Neuronal stem cell (in vitro differentiated cells): ENCODE data around the gene ITFG1.

Experiments used
- DNase-seq: peaks from one replicate; pipeline ENCODE4 v3.0.0-alpha.2; 2013; ENCODE audit warnings: low spot score
- H2AFZ ChIP-seq: one replicate; pipeline ENCODE4 v1.6.1; 2013; ENCODE audit warnings: mild to moderate bottlenecking, low read length, inconsistent platforms
- H2AK5ac ChIP-seq: 2 replicates; pipeline ENCODE4 v1.6.1; 2013; ENCODE audit warnings: low read depth, mild to moderate bottlenecking, inconsistent platforms, low read length, moderate library complexity, mixed read lengths
- H2BK120ac ChIP-seq: 2 replicates; pipeline ENCODE4 v1.6.1; 2013; ENCODE audit warnings: low read depth, mild to moderate bottlenecking, inconsistent platforms, low read length, moderate library complexity, mixed read lengths
- H2BK12ac ChIP-seq: one replicate; pipeline ENCODE4 v1.6.1; 2013; ENCODE audit warnings: low read length, inconsistent platforms
- H2BK15ac ChIP-seq: 2 replicates; pipeline ENCODE4 v1.6.1; 2013; ENCODE audit warnings: mild to moderate bottlenecking, low read length, inconsistent platforms, mixed read lengths
- H2BK5ac ChIP-seq: one replicate; pipeline ENCODE4 v1.6.1; 2013; ENCODE audit warnings: inconsistent platforms, mild to moderate bottlenecking, low read length, moderate library complexity
- H3K14ac ChIP-seq: one replicate; pipeline ENCODE4 v1.6.1; 2013; ENCODE audit warnings: low read length, inconsistent platforms
- H3K18ac ChIP-seq: 2 replicates; pipeline ENCODE4 v1.6.1; 2013; ENCODE audit warnings: low read length, inconsistent platforms
- H3K23ac ChIP-seq: 2 replicates; pipeline ENCODE4 v1.6.1; 2013; ENCODE audit warnings: low read depth, mild to moderate bottlenecking, mixed read lengths, low read length, inconsistent platforms; ENCODE audit not compliant: poor library complexity
- H3K27ac ChIP-seq: replicated peaks from 3 replicates; pipeline ENCODE4 v1.5.1; 2013; ENCODE audit warnings: low read length, inconsistent platforms
- H3K27me3 ChIP-seq, 3 experiments: 2 replicates each; pipeline ENCODE4 v1.6.1; 2013; ENCODE audit warnings: low read length in 3 of 3, mild to moderate bottlenecking in 2 of 3, inconsistent platforms in 1 of 3, low read depth in 1 of 3, mixed read lengths in 1 of 3, moderate library complexity in 1 of 3; ENCODE audit not compliant: control insufficient read depth in 3 of 3, insufficient read depth in 3 of 3
- H3K36me3 ChIP-seq, 2 donors: replicated peaks in 1 of 2; 2 replicates each; pipeline ENCODE4 v1.6.1; 2013; ENCODE audit warnings: low read length in 2 of 2; ENCODE audit not compliant: control insufficient read depth in 2 of 2, insufficient read depth in 2 of 2
- H3K4ac ChIP-seq: 2 replicates; pipeline ENCODE4 v1.6.1; 2013; ENCODE audit warnings: inconsistent platforms, mild to moderate bottlenecking, low read length, moderate library complexity
- H3K4me1 ChIP-seq, 2 donors: 1 replicate in 1 of 2; 2 replicates in 1 of 2; pipeline ENCODE4 v1.6.1; 2013; ENCODE audit warnings: low read length in 2 of 2, low read depth in 1 of 2; ENCODE audit not compliant: control insufficient read depth in 2 of 2, insufficient read depth in 1 of 2
- H3K4me2 ChIP-seq: one replicate; pipeline ENCODE4 v1.6.1; 2013; ENCODE audit warnings: mild to moderate bottlenecking, low read length, inconsistent platforms; ENCODE audit not compliant: insufficient read depth, poor library complexity, severe bottlenecking
- H3K4me3 ChIP-seq, 2 donors: 2 replicates each; pipeline ENCODE4 v1.5.1; 2013; ENCODE audit warnings: low read length in 2 of 2, mild to moderate bottlenecking in 2 of 2, inconsistent platforms in 1 of 2, moderate library complexity in 1 of 2
- H3K79me1 ChIP-seq: one replicate; pipeline ENCODE4 v1.6.1; 2013; ENCODE audit warnings: low read depth, mild to moderate bottlenecking, inconsistent platforms, low read length, moderate library complexity
- H3K9ac ChIP-seq: one replicate; pipeline ENCODE4 v1.6.1; 2013; ENCODE audit warnings: mild to moderate bottlenecking, low read depth, low read length, inconsistent platforms; ENCODE audit not compliant: poor library complexity
- H3K9me3 ChIP-seq, 2 donors: replicated peaks in 1 of 2; 2 replicates each; pipeline versions ENCODE3 to v1.6.1; 2013; ENCODE audit warnings: low read length in 2 of 2, mild to moderate bottlenecking in 2 of 2, inconsistent platforms in 1 of 2, low read depth in 1 of 2, mixed read lengths in 1 of 2, moderate library complexity in 1 of 2; ENCODE audit not compliant: control insufficient read depth in 2 of 2, insufficient read depth in 1 of 2
- H4K8ac ChIP-seq: one replicate; pipeline ENCODE4 v1.6.1; 2013; ENCODE audit warnings: low read depth, mild to moderate bottlenecking, inconsistent platforms, low read length, moderate library complexity
- H4K91ac ChIP-seq: one replicate; pipeline ENCODE4 v1.6.1; 2013; ENCODE audit warnings: low read length, low read depth, mild to moderate bottlenecking, inconsistent platforms; ENCODE audit not compliant: poor library complexity
- WGBS, 2 donors: extraction: QIAGEN DNeasy Blood & Tissue Kit; methylation state at CpG; one replicate each; pipeline ENCODE4 v1.1.7; 2013; ENCODE audit warnings: missing lambda C conversion rate in 2 of 2, mixed read lengths in 1 of 2; ENCODE audit not compliant: insufficient read length in 2 of 2, insufficient replicate concordance in 1 of 2; ENCODE audit errors: extremely low coverage in 2 of 2; 5-methylcytosine and 5-hydroxymethylcytosine counted together

The ITFG1 gene

DNA sequence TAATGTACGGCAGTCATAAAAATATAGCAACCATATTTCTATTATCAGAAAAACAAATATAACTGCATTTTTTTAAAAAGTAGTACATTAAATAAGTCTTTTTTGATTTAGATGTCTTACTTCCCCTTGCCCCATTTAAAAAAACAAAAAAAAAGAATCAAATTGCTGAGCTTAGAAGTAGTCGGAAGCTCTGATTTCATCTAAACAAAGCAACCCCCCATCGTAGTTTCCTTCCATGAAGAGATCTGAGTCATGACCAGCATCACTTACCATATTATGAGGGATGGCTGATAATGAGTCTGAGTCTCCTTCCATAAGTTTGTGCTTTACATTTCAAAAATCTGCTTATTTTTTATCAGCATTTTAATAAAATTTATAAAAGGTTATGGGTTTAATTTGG lies 86.2 kb downstream of the ITFG1 start:
- Histone ChIP-seq H2BK12ac (no peak overlapping the region), H2AFZ (no peak overlapping the region), H3K23ac (no peak overlapping the region), H2BK15ac (no peak overlapping the region), H3K4me1 (no peaks in the 10 kb centered on the region), H2BK5ac (no peak overlapping the region), H2AK5ac (no peak overlapping the region), H4K91ac (no peak overlapping the region), H3K4me3 (no peak overlapping the region), H3K9me3 (no peaks in the 10 kb centered on the region), H3K36me3 (peaks cover 0 to 15% of the 10 kb centered on the region in 2 donors), H4K8ac (no peak overlapping the region), H3K4me2 (no peak overlapping the region), H2BK120ac (no peak overlapping the region), H3K27ac (no peak overlapping the region), H3K14ac (no peak overlapping the region), H3K27me3 (no peaks in the 10 kb centered on the region), H3K18ac (no peak overlapping the region), H3K9ac (no peak overlapping the region), H3K4ac (no peak overlapping the region), H3K79me1 (no peaks in the 10 kb centered on the region)
- no CpG with 5 or more reads among the region's 3 CpGs for WGBS, 2 donors
- DNase-seq, result no peak

DNA sequence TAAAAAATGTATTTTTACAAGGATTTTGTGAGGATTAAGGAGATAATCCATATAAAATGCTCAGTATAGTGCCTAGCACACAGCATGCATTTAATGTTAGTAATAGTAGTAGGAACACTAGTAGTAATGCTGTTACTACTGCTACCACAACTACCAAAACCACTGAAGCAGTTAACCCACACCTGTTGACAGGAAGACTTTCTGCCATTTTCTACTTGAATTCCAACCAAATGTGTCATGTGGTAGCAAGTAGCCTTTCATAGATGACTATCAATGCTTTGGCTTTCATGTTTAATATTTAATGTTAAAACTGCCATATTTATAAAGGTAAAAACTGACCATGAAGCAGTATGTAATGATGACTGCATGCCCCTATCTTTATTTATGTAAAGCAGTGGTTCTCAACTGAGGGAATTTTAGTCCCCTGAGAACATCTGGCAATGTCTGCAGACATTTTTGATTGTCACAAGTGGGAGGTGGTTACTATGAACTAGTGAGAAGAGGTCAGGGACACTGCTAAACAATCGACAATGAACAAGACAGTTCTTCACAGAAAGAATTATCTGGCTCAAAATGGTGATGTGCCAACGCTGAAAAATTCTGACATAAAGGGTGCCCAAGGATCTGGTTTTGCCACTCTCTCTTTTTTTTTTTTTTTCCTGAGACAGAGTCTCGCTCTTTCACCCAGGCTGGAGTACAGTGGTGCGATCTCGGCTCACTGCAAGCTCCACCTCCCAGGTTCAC lies 89.4 kb downstream of the ITFG1 start:
- H2BK12ac ChIP-seq, result no peak overlapping the region
- WGBS, 2 donors, result no CpG with 5 or more reads among the region's 5 CpGs
- no peak for DNase-seq
- no peak overlapping the region for H2AK5ac ChIP-seq
- H3K4ac ChIP-seq, result no peak overlapping the region
- H3K4me1 ChIP-seq, result no peaks in the 10 kb centered on the region
- no peak overlapping the region for H4K91ac ChIP-seq
- H3K9me3 ChIP-seq, result no peaks in the 10 kb centered on the region
- no peak overlapping the region for H3K27ac ChIP-seq
- H3K4me2 ChIP-seq, result no peak overlapping the region
- no peak overlapping the region for H3K18ac ChIP-seq
- H3K23ac ChIP-seq, result no peak overlapping the region
- no peak overlapping the region for H3K4me3 ChIP-seq
- H3K27me3 ChIP-seq, result no peaks in the 10 kb centered on the region
- peaks cover 0 to 15% of the 10 kb centered on the region in 2 donors for H3K36me3 ChIP-seq
- no peak overlapping the region for H2BK5ac ChIP-seq
- H3K14ac ChIP-seq, result no peak overlapping the region
- no peak overlapping the region for H2AFZ ChIP-seq
- no peak overlapping the region for H2BK15ac ChIP-seq
- H3K79me1 ChIP-seq, result no peaks in the 10 kb centered on the region
- H2BK120ac ChIP-seq, result no peak overlapping the region
- H3K9ac ChIP-seq, result no peak overlapping the region
- no peak overlapping the region for H4K8ac ChIP-seq

GRCh38 chr16:47370536-47370935 lies 90.3 kb downstream of the ITFG1 start:
- no peak overlapping the region for H2BK12ac ChIP-seq
- no peak overlapping the region for H3K9ac ChIP-seq
- H3K4me2 ChIP-seq, result no peak overlapping the region
- peak overlapping the region; percentile 36 for H3K23ac ChIP-seq
- H3K36me3 ChIP-seq, result peaks cover 0 to 14% of the 10 kb centered on the region in 2 donors
- no peaks in the 10 kb centered on the region for H3K4me1 ChIP-seq
- H2BK5ac ChIP-seq, result no peak overlapping the region
- no peak overlapping the region for H2BK120ac ChIP-seq
- no peak overlapping the region for H2AFZ ChIP-seq
- no peak overlapping the region for H4K8ac ChIP-seq
- no peak overlapping the region for H3K4me3 ChIP-seq
- peak overlapping the region; percentile 27 for H3K18ac ChIP-seq
- no CpG with 5 or more reads among the region's 12 CpGs for WGBS, 2 donors
- H2AK5ac ChIP-seq, result peak overlapping the region; percentile 36
- no peak overlapping the region for H2BK15ac ChIP-seq
- H3K14ac ChIP-seq, result no peak overlapping the region
- no peaks in the 10 kb centered on the region for H3K9me3 ChIP-seq
- no peak overlapping the region for H4K91ac ChIP-seq
- H3K4ac ChIP-seq, result no peak overlapping the region
- H3K79me1 ChIP-seq, result no peaks in the 10 kb centered on the region
- H3K27me3 ChIP-seq, result no peaks in the 10 kb centered on the region
- no peak for DNase-seq
- no peak overlapping the region for H3K27ac ChIP-seq

DNA sequence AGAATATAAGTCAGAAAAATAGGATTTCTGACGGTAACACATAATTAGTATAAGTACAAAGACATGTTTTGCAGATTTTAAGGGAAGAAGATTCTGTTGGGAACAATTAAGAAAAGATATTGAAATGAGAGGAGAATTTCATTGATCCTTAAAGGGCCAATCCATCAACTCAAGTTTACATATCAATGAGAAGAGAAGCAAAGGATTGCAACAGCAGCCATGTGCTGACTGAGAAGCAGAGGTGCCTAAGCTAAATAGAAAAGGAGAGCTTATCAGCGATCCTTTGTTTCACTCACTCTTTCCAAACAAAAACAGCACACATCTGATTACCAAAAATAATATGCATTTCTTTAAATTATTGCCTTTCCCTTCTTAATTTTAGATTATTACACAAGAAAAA lies 94.6 kb downstream of the ITFG1 start:
- no peak overlapping the region for H3K14ac ChIP-seq
- no peak overlapping the region for H3K27ac ChIP-seq
- H3K23ac ChIP-seq, result no peak overlapping the region
- H3K4me3 ChIP-seq, result no peak overlapping the region
- no peak overlapping the region for H3K9ac ChIP-seq
- H3K27me3 ChIP-seq, result no peaks in the 10 kb centered on the region
- H3K4me1 ChIP-seq, result no peaks in the 10 kb centered on the region
- no peak overlapping the region for H2AFZ ChIP-seq
- no peak overlapping the region for H2BK12ac ChIP-seq
- H3K79me1 ChIP-seq, result no peaks in the 10 kb centered on the region
- no peak for DNase-seq
- H3K4me2 ChIP-seq, result no peak overlapping the region
- H4K91ac ChIP-seq, result no peak overlapping the region
- no CpG with 5 or more reads among the region's 2 CpGs for WGBS, 2 donors
- H3K4ac ChIP-seq, result no peak overlapping the region
- H2AK5ac ChIP-seq, result no peak overlapping the region
- H3K36me3 ChIP-seq, result peaks cover 1 to 9% of the 10 kb centered on the region in 2 donors
- H2BK5ac ChIP-seq, result no peak overlapping the region
- no peak overlapping the region for H2BK15ac ChIP-seq
- no peak overlapping the region for H4K8ac ChIP-seq
- no peaks in the 10 kb centered on the region for H3K9me3 ChIP-seq
- H2BK120ac ChIP-seq, result no peak overlapping the region
- H3K18ac ChIP-seq, result no peak overlapping the region
